ENCODE data around the gene USP5.
"Not testable (repeated sequence)": the region's sequence is repeated elsewhere in the genome, so short reads cannot be mapped to it uniquely, and the experiment has no call there.

DNA sequence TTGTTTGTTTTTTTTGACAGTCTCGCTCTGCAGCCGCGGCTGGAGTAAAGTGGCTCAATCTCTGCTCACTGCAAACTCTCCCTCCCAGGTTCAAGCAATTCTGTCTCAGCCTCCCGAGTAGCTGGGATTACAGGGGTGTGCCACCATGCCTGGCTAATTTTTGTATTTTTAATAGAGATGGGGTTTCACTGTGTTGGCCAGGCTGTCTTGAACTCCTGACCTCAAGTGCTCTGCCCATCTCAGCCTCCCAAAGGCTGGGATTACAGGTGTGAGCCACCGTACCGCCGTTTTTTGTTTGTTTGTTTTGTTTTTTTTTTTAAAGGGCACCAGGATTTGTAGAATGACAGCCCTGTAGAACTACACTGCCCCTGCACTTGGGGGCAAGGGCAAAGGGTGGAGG lies 36.8 kb downstream of the USP5 start:
- TF ChIP-seq, protein P1, sequence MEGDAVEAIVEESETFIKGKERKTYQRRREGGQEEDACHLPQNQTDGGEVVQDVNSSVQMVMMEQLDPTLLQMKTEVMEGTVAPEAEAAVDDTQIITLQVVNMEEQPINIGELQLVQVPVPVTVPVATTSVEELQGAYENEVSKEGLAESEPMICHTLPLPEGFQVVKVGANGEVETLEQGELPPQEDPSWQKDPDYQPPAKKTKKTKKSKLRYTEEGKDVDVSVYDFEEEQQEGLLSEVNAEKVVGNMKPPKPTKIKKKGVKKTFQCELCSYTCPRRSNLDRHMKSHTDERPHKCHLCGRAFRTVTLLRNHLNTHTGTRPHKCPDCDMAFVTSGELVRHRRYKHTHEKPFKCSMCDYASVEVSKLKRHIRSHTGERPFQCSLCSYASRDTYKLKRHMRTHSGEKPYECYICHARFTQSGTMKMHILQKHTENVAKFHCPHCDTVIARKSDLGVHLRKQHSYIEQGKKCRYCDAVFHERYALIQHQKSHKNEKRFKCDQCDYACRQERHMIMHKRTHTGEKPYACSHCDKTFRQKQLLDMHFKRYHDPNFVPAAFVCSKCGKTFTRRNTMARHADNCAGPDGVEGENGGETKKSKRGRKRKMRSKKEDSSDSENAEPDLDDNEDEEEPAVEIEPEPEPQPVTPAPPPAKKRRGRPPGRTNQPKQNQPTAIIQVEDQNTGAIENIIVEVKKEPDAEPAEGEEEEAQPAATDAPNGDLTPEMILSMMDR (IDR thresholded peaks at IDR 0.05), result not testable (repeated sequence)
- TF ChIP-seq EZH2 (IDR thresholded peaks at IDR 0.05; ENCODE audit: borderline replicate concordance, insufficient read depth, low read depth, low read length, poor library complexity, severe bottlenecking), result not testable (repeated sequence)

Data from B cell (primary cell).